Endothelial cell of umbilical vein (primary cell): ENCODE measurements around the gene SPACA4. TPM values are rescaled to one million over a fixed set of nuclear protein-coding genes. Genes with fewer than 3 reads are reported as not detected.

ENCODE experiments used
- BruUV-seq: library from RNA; stranded (reverse); fragments of 400-500 nt; replicated peaks from 2 replicates; lab custom pipeline; 2021; lab: Mats Ljungman, UMichigan
- CTCF ChIA-PET: fragments of 300-600, 350-600 bp; sonication (Branson Sonifier 250); formaldehyde crosslinking; loops from one replicate; lab custom pipeline; 2021; ENCODE audit warnings: antibody characterized with exemption, inconsistent platforms; lab: Charles Lee
- POLR2A ChIA-PET: fragments of 300-600, 350-600 bp; sonication (Branson Sonifier 250); formaldehyde crosslinking; loops from one replicate; lab custom pipeline; 2021; ENCODE audit warnings: antibody characterized with exemption, inconsistent platforms; lab: Charles Lee
- DNase-seq: peaks from one replicate; pipeline ENCODE4 v3.0.0-alpha.2; 2011; ENCODE audit warnings: low read depth, low spot score
- FAIRE-seq: peaks from 2 replicates; lab custom pipeline; 2011; peaks lifted over from hg19 to GRCh38; lab: Jason Lieb, UNC
- H2AFZ ChIP-seq: 2 replicates; pipeline ENCODE4 v1.6.0; 2012; ENCODE audit warnings: low read depth, low read length, control low read depth, inconsistent platforms
- H3K27ac ChIP-seq: 2 replicates; pipeline ENCODE4 v1.5.1; 2011; ENCODE audit warnings: low read depth, mild to moderate bottlenecking, control low read depth, low read length, moderate library complexity; ENCODE audit not compliant: insufficient read depth
- H3K27me3 ChIP-seq, 2 experiments: 2 replicates each; pipeline versions ENCODE4 v1.6.0 to v1.6.1; 2011; ENCODE audit warnings: low read length in 2 of 2, mixed read lengths in 1 of 2; ENCODE audit not compliant: control insufficient read depth in 2 of 2, insufficient read depth in 2 of 2
- H3K36me3 ChIP-seq, 2 experiments: 2 replicates in 1 of 2; 3 replicates in 1 of 2; pipeline ENCODE4 v1.5.1; 2011; ENCODE audit warnings: low read length in 2 of 2, mild to moderate bottlenecking in 1 of 2, moderate library complexity in 1 of 2; ENCODE audit not compliant: control insufficient read depth in 2 of 2, insufficient read depth in 2 of 2; ENCODE audit errors: extremely low read depth in 1 of 2
- H3K4me1 ChIP-seq: 3 replicates; pipeline ENCODE4 v1.5.1; 2011; ENCODE audit warnings: mild to moderate bottlenecking, low read length; ENCODE audit not compliant: control insufficient read depth, insufficient read depth; ENCODE audit errors: extremely low read depth
- H3K4me2 ChIP-seq: 2 replicates; pipeline ENCODE4 v1.6.1; 2011; ENCODE audit warnings: low read length, control low read depth, mixed read lengths; ENCODE audit not compliant: insufficient read depth
- H3K4me3 ChIP-seq, 3 experiments: fragments of 200-600 bp in 1 of 3; sonication (generic), shearing (Covaris generic) in 1 of 3; replicated peaks in 1 of 3; 2 replicates each; pipeline ENCODE4 v1.5.1; 2011 to 2016; ENCODE audit warnings: control low read depth in 3 of 3, low read length in 3 of 3, mild to moderate bottlenecking in 2 of 3, inconsistent platforms in 1 of 3, low read depth in 1 of 3, moderate library complexity in 1 of 3; ENCODE audit not compliant: insufficient read depth in 1 of 3
- H3K79me2 ChIP-seq: 2 replicates; pipeline ENCODE4 v1.6.0; 2012; ENCODE audit warnings: low read length, inconsistent platforms; ENCODE audit not compliant: control insufficient read depth, insufficient read depth
- H3K9ac ChIP-seq: replicated peaks from 2 replicates; pipeline ENCODE3; 2011; ENCODE audit warnings: low read length, control low read depth; ENCODE audit not compliant: insufficient read depth; ENCODE audit errors: extremely low read depth
- H3K9me1 ChIP-seq: replicated peaks from 3 replicates; pipeline ENCODE4 v1.6.0; 2011; ENCODE audit warnings: mild to moderate bottlenecking, low read length; ENCODE audit not compliant: control insufficient read depth, insufficient read depth; ENCODE audit errors: extremely low read depth
- H3K9me3 ChIP-seq: replicated peaks from 2 replicates; pipeline ENCODE4 v1.5.1; 2012; ENCODE audit warnings: low read length, inconsistent platforms; ENCODE audit not compliant: control insufficient read depth, insufficient read depth
- H4K20me1 ChIP-seq: replicated peaks from 2 replicates; pipeline ENCODE3; 2011; ENCODE audit warnings: mild to moderate bottlenecking, low read length; ENCODE audit not compliant: control insufficient read depth, insufficient read depth; ENCODE audit errors: extremely low read depth
- CTCF ChIP-seq, 2 donors: IDR thresholded peaks; 1 replicate in 1 of 2; 2 replicates in 1 of 2; pipeline ENCODE4 v1.5.1; 2011; ENCODE audit warnings: low read length in 2 of 2, mild to moderate bottlenecking in 2 of 2, moderate library complexity in 2 of 2, control low read depth in 1 of 2, inconsistent platforms in 1 of 2, low read depth in 1 of 2; ENCODE audit not compliant: insufficient read depth in 1 of 2; ENCODE audit errors: extremely low read depth in 1 of 2
- EZH2 ChIP-seq: IDR thresholded peaks from 2 replicates; pipeline ENCODE4 v1.6.1; 2012; ENCODE audit warnings: borderline replicate concordance, low read depth, mild to moderate bottlenecking, moderate library complexity, low read length, inconsistent platforms; ENCODE audit not compliant: severe bottlenecking
- FOS ChIP-seq: IDR thresholded peaks from 2 replicates; pipeline ENCODE4 v1.6.1; 2011; ENCODE audit warnings: mild to moderate bottlenecking, low read length, moderate library complexity, borderline replicate concordance; ENCODE audit not compliant: insufficient read depth
- GATA2 ChIP-seq: IDR thresholded peaks from 2 replicates; pipeline ENCODE4 v1.7.0; 2011; ENCODE audit warnings: low read depth, mild to moderate bottlenecking, moderate library complexity, mixed read lengths, low read length; ENCODE audit not compliant: insufficient read length, insufficient read depth
- JUN ChIP-seq: IDR thresholded peaks from 2 replicates; pipeline ENCODE4 v1.6.1; 2011; ENCODE audit warnings: borderline replicate concordance, low read depth; ENCODE audit not compliant: insufficient read length, insufficient read depth
- MAX ChIP-seq: IDR thresholded peaks from 2 replicates; pipeline ENCODE4 v1.6.1; 2011; ENCODE audit not compliant: insufficient read depth, insufficient read length
- MYC ChIP-seq: IDR thresholded peaks from one replicate; pipeline ENCODE4 v1.6.1; 2011; ENCODE audit warnings: mild to moderate bottlenecking, low read depth, low read length
- POLR2A ChIP-seq: IDR thresholded peaks from 2 replicates; pipeline ENCODE4 v1.6.1; 2012; ENCODE audit warnings: low read depth, mild to moderate bottlenecking, control low read depth, low read length
- POLR2AphosphoS5 ChIP-seq: IDR thresholded peaks from 2 replicates; pipeline ENCODE4 v1.6.1; 2012; ENCODE audit warnings: low read depth, mild to moderate bottlenecking, control low read depth, low read length, moderate library complexity; ENCODE audit not compliant: insufficient read depth
- dilution Hi-C: fragments of 300-500 bp; cut with MboI; formaldehyde crosslinking; loops from one replicate; pipeline ENCODE4 v1.15.0; 2019; ENCODE audit warnings: low sequenced_read_pairs; ENCODE audit not compliant: extremely low pct_ligation_motif_present
- intact Hi-C: fragments of 100-400 bp; cut with micrococcal nuclease; formaldehyde crosslinking; loops from one replicate; pipeline ENCODE4 v1.10.0; 2022
- polyA plus RNA-seq, 4 experiments: library from polyadenylated mRNA; depleted of rRNA in 3 of 4; stranded (reverse) in 3 of 4; unstranded in 1 of 4; fragments of >200 nt; gene quantifications; 2 replicates each; pipeline versions ENCODE4 v1.2.1 to v1.2.3, GENCODE V29; 2011 to 2012; ENCODE audit warnings: missing spikeins in 1 of 4
- total RNA-seq: library from RNA; stranded (reverse); gene quantifications from 2 replicates; pipeline ENCODE4 v1.2.3, GENCODE V29; 2021

SPACA4 gene
- total and polyA plus RNA-seq, 2 donors (not counting 3 experiments of a cell fraction or from before 2014, with no cell fraction given), result not detected

GRCh38 chr19:48573163-48573505, 33.4 kb upstream of the SPACA4 start:
- Histone ChIP-seq H3K9ac (no peak overlapping the region), H3K4me2 (no peak overlapping the region), H3K4me3 (no peak overlapping the region), H2AFZ (no peak overlapping the region), H3K27ac (no peak overlapping the region), H4K20me1 (no peaks in the 10 kb centered on the region), H3K27me3 (no peaks in the 10 kb centered on the region), H3K36me3 (no peaks in the 10 kb centered on the region), H3K79me2 (no peaks in the 10 kb centered on the region), H3K9me3 (no peaks in the 10 kb centered on the region), H3K9me1 (no peaks in the 10 kb centered on the region), H3K4me1 (peaks cover 1% of the 10 kb centered on the region)
- no peak for FAIRE-seq
- dilution Hi-C loops (no loop called here), intact Hi-C loops (loop anchor here (5.0 kb wide), 1 partner anchor 406 kb away; no protein-coding TSS in a partner anchor)
- TF ChIP-seq FOS, result no peak
- no peak for TF ChIP-seq JUN
- TF ChIP-seq CTCF (IDR thresholded peaks at IDR 0.05; ENCODE audit: extremely low read depth in 1 of 2, insufficient read depth in 1 of 2, low read depth in 1 of 2, low read length in 2 of 2), result no peak
- TF ChIP-seq MYC, result no peak
- no peak for TF ChIP-seq EZH2
- no peak for TF ChIP-seq MAX
- no peak for TF ChIP-seq POLR2AphosphoS5
- no peak for TF ChIP-seq POLR2A
- no peak for TF ChIP-seq GATA2
- no TSS peak for BruUV-seq
- CTCF ChIA-PET, result interaction anchor here (1.4 to 6.6 kb wide), 4 partner anchors 11 to 84 kb away, joined by 3 to 38 read pairs (median 8); no protein-coding TSS in a partner anchor
- POLR2A ChIA-PET, result interaction anchor here (0.6 to 1.2 kb wide), 2 partner anchors 30 to 46 kb away, joined by 3 to 4 read pairs; partner anchors contain the start of gene RPL18
- no peak for DNase-seq
